NCI-H524 treated with DMSO at 0.1 percent for 48 hours (cell line): ENCODE measurements around the gene IL2RA.
"Not testable (repeated sequence)": the region's sequence is repeated elsewhere in the genome, so short reads cannot be mapped to it uniquely, and the experiment has no call there.

Experiments used
- DNase-seq: peaks from one replicate; lab custom pipeline; 2025; lab: John Stamatoyannopoulos, UW

The IL2RA gene

GRCh38 chr10:6082496-6083395 is 20.6 kb upstream of the IL2RA start:
- no peak for DNase-seq

- DNase-seq: no peak
These were observed 18.3 kb upstream of the IL2RA start for GRCh38 chr10:6080417-6080973.

- no peak for DNase-seq
These were observed 16.9 kb upstream of the IL2RA start for GRCh38 chr10:6079044-6079443.

- no peak for DNase-seq
These were observed 15.0 kb upstream of the IL2RA start for GRCh38 chr10:6077071-6077675.

GRCh38 chr10:6074489-6075301 is 12.5 kb upstream of the IL2RA start:
- DNase-seq: no peak

- DNase-seq: no peak
These were observed 10.2 kb upstream of the IL2RA start for GRCh38 chr10:6072215-6072934.

- no peak for DNase-seq
These were observed 9.3 kb upstream of the IL2RA start for GRCh38 chr10:6071181-6072175.

GRCh38 chr10:6070660-6071059 is 8.5 kb upstream of the IL2RA start:
- DNase-seq: no peak

GRCh38 chr10:6069081-6069931 is 7.1 kb upstream of the IL2RA start:
- peak; percentile 23 for DNase-seq

- DNase-seq: no peak
These were observed 6.3 kb upstream of the IL2RA start for GRCh38 chr10:6068422-6068821.

GRCh38 chr10:6068006-6068405 is 5.8 kb upstream of the IL2RA start:
- no peak for DNase-seq

- no peak for DNase-seq
These were observed 5.3 kb upstream of the IL2RA start for GRCh38 chr10:6067457-6067856.

- no peak for DNase-seq
These were observed 3.7 kb upstream of the IL2RA start for GRCh38 chr10:6065835-6066234.

- DNase-seq: no peak
These were observed 3.2 kb upstream of the IL2RA start for GRCh38 chr10:6065406-6065805.

- DNase-seq: not testable (repeated sequence)
These were observed 2.6 kb upstream of the IL2RA start for GRCh38 chr10:6064726-6065125.

- DNase-seq: no peak
These were observed 2.0 kb upstream of the IL2RA start for GRCh38 chr10:6064119-6064518.

- no peak for DNase-seq
These were observed 1.1 kb downstream of the IL2RA start for GRCh38 chr10:6061056-6061455.

- DNase-seq: no peak
These were observed 2.7 kb downstream of the IL2RA start for GRCh38 chr10:6059506-6059905.

- DNase-seq: no peak
These were observed 3.3 kb downstream of the IL2RA start for GRCh38 chr10:6058682-6059475.
